A549 (cell line): ENCODE data around the gene TSGA10IP. TPM values are rescaled to one million over a fixed set of nuclear protein-coding genes. Genes with fewer than 3 reads are reported as not detected.

Experiments
- ATAC-seq, 2 experiments: fragments of 200-7000 bp in 1 of 2; fragments of >200 bp in 1 of 2; cut with Nextera tagmentation in 1 of 2; cut with Tn5 transposase in 1 of 2; 3 replicates each; pipeline versions ENCODE4 v1.8.0 to v1.9.1; 2018 to 2020; ENCODE audit warnings: mild to moderate bottlenecking in 1 of 2, moderate library complexity in 1 of 2
- CTCF ChIA-PET: fragments of 300-600 bp; sonication (Branson Sonifier 250); formaldehyde crosslinking; extraction: SDS; loops from one replicate; lab custom pipeline; 2021; ENCODE audit warnings: antibody characterized with exemption, inconsistent platforms; lab: Yijun Ruan, JAX
- POLR2A ChIA-PET: fragments of 350-600 bp; formaldehyde crosslinking; extraction: SDS; loops from one replicate; lab custom pipeline; 2021; ENCODE audit warnings: antibody characterized with exemption, inconsistent platforms; lab: Yijun Ruan, JAX
- DNase-seq, 2 experiments: peaks; one replicate each; pipeline versions ENCODE4 v3.0.0 to v3.0.0-alpha.2; 2011 to 2016; ENCODE audit warnings: low read depth in 1 of 2, low spot score in 1 of 2
- FAIRE-seq: peaks from 2 replicates; lab custom pipeline; 2011; peaks lifted over from hg19 to GRCh38; lab: Jason Lieb, UNC
- H3K27ac ChIP-seq, 2 experiments: fragments of >200 bp; sonication (Bioruptor Twin); formaldehyde crosslinking; 3 replicates each; pipeline ENCODE4 v1.5.1; 2016 to 2017
- H3K4me1 ChIP-seq: fragments of >200 bp; sonication (Bioruptor Twin); formaldehyde crosslinking; 3 replicates; pipeline ENCODE4 v1.6.1; 2016
- H3K4me2 ChIP-seq: fragments of >200 bp; sonication (Bioruptor Twin); formaldehyde crosslinking; 3 replicates; pipeline ENCODE4 v1.6.1; 2016
- H3K4me3 ChIP-seq: fragments of >200 bp; sonication (Bioruptor Twin); formaldehyde crosslinking; 3 replicates; pipeline ENCODE4 v1.5.1; 2016
- H3K9me3 ChIP-seq: fragments of >200 bp; sonication (Bioruptor Twin); formaldehyde crosslinking; 3 replicates; pipeline ENCODE4 v1.6.1; 2016
- CBX2 ChIP-seq: fragments of 200-600 bp; sonication (generic); IDR thresholded peaks from 2 replicates; pipeline ENCODE4 v1.6.1; 2016; ENCODE audit warnings: low read depth, mild to moderate bottlenecking, borderline replicate concordance
- CHD2 ChIP-seq: fragments of 150-350 bp; IDR thresholded peaks from 2 replicates; pipeline ENCODE4 v1.6.1; 2014; ENCODE audit warnings: low read length; ENCODE audit not compliant: partially characterized antibody
- JUNB ChIP-seq: fragments of >200 bp; sonication (Bioruptor Twin); formaldehyde crosslinking; IDR thresholded peaks from 2 replicates; pipeline ENCODE4 v1.6.1; 2016
- KDM5A ChIP-seq: fragments of 200-600 bp; sonication (generic); IDR thresholded peaks from 2 replicates; pipeline ENCODE4 v1.6.1; 2016; ENCODE audit warnings: antibody characterized with exemption, mild to moderate bottlenecking
- MAFK ChIP-seq: fragments of 450-650 bp; IDR thresholded peaks from 2 replicates; pipeline ENCODE4 v1.6.1; 2014; ENCODE audit not compliant: partially characterized antibody
- NR3C1 ChIP-seq: fragments of >200 bp; sonication (Bioruptor Twin); formaldehyde crosslinking; IDR thresholded peaks from 3 replicates; pipeline ENCODE4 v1.6.1; 2017
- POLR2AphosphoS2 ChIP-seq: conservative IDR thresholded peaks from 2 replicates; pipeline ENCODE4 v1.6.1; 2012; ENCODE audit warnings: low read length, improper control_type of control experiment, inconsistent platforms
- SMC3 ChIP-seq: fragments of >200 bp; sonication (Bioruptor Twin); formaldehyde crosslinking; IDR thresholded peaks from 3 replicates; pipeline ENCODE4 v1.6.1; 2018; ENCODE audit warnings: inconsistent platforms
- ZFP36 ChIP-seq: fragments of 450-650 bp; IDR thresholded peaks from 2 replicates; pipeline ENCODE4 v1.6.1; 2014; ENCODE audit warnings: borderline replicate concordance; ENCODE audit not compliant: partially characterized antibody
- WGBS: methylation state at CpG from one replicate; pipeline ENCODE4 v1.1.6; 2017; ENCODE audit errors: missing lambda C conversion rate; 5-methylcytosine and 5-hydroxymethylcytosine counted together
- polyA plus RNA-seq, 4 experiments: library from polyadenylated mRNA; depleted of rRNA in 3 of 4; stranded (reverse); fragments of >200 nt; fragmentation: RNase III in 1 of 4; extraction: RNeasy Plus Mini Kit Qiagen cat#74134 plus additional on column Dnase treatment in 1 of 4; gene quantifications; 2 replicates in 3 of 4; 3 replicates in 1 of 4; pipeline ENCODE4 v1.2.3, GENCODE V29; 2011 to 2017
- TF ChIP-seq, protein P1 (sequence below): fragments of >200 bp; sonication (Bioruptor Twin); formaldehyde crosslinking; IDR thresholded peaks from 3 replicates; pipeline ENCODE4 v1.5.1; 2016
- TF ChIP-seq, protein P2 (sequence below): fragments of >200 bp; sonication (Bioruptor Twin); formaldehyde crosslinking; IDR thresholded peaks from 3 replicates; pipeline ENCODE4 v1.6.1; 2016
- TF ChIP-seq, protein P3 (sequence below): IDR thresholded peaks from 2 replicates; pipeline ENCODE4 v1.6.1; 2012
- TF ChIP-seq, protein P4 (sequence below): fragments of >200 bp; sonication (Bioruptor Twin); formaldehyde crosslinking; IDR thresholded peaks from 2 replicates; pipeline ENCODE4 v1.6.1; 2016
- TF ChIP-seq, protein P5 (sequence below): fragments of 450-650 bp; IDR thresholded peaks from 2 replicates; pipeline ENCODE4 v1.6.1; 2014; ENCODE audit warnings: antibody characterized with exemption
- TF ChIP-seq, protein P6 (sequence below): fragments of 250-450 bp; sonication (Bioruptor Pico); IDR thresholded peaks from 2 replicates; pipeline ENCODE4 v1.5.0; 2020; ENCODE audit warnings: low read depth, mild to moderate bottlenecking, moderate library complexity
- TF ChIP-seq, protein P7 (sequence below): IDR thresholded peaks from 2 replicates; pipeline ENCODE4 v1.6.1; 2012

TSGA10IP gene
- polyA plus RNA-seq, 2 of the 4 experiments (the other 2 are of a cell fraction), result not detected

DNA sequence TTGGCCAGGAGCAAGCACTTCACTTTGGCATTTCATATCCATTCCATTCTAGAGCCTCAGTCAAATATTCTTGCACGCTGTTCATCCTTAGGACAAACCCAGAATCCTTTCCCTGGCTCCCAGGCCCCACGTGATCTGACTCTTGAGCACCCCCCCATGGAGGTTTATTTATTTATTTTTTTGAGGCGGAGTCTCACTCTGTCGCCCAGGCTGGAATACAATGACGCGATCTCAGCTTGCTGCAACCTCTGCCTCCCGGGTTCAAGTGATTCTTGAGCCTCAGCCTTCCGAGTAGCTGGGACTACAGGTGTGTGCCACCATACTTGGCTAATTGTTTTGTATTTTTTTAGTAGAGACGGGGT, 12.7 kb upstream of the TSGA10IP start:
- TF ChIP-seq SMC3 (no peak), KDM5A (no peak), MAFK (no peak), POLR2AphosphoS2 (no peak), ZFP36 (no peak), JUNB (no peak), CBX2 (no peak)
- TF ChIP-seq, protein P1, sequence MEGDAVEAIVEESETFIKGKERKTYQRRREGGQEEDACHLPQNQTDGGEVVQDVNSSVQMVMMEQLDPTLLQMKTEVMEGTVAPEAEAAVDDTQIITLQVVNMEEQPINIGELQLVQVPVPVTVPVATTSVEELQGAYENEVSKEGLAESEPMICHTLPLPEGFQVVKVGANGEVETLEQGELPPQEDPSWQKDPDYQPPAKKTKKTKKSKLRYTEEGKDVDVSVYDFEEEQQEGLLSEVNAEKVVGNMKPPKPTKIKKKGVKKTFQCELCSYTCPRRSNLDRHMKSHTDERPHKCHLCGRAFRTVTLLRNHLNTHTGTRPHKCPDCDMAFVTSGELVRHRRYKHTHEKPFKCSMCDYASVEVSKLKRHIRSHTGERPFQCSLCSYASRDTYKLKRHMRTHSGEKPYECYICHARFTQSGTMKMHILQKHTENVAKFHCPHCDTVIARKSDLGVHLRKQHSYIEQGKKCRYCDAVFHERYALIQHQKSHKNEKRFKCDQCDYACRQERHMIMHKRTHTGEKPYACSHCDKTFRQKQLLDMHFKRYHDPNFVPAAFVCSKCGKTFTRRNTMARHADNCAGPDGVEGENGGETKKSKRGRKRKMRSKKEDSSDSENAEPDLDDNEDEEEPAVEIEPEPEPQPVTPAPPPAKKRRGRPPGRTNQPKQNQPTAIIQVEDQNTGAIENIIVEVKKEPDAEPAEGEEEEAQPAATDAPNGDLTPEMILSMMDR, result peak; percentile 6; the same call in 1 of the 3 replicates
- TF ChIP-seq, protein P2, sequence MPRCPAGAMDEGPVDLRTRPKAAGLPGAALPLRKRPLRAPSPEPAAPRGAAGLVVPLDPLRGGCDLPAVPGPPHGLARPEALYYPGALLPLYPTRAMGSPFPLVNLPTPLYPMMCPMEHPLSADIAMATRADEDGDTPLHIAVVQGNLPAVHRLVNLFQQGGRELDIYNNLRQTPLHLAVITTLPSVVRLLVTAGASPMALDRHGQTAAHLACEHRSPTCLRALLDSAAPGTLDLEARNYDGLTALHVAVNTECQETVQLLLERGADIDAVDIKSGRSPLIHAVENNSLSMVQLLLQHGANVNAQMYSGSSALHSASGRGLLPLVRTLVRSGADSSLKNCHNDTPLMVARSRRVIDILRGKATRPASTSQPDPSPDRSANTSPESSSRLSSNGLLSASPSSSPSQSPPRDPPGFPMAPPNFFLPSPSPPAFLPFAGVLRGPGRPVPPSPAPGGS, result no peak
- TF ChIP-seq, protein P3, sequence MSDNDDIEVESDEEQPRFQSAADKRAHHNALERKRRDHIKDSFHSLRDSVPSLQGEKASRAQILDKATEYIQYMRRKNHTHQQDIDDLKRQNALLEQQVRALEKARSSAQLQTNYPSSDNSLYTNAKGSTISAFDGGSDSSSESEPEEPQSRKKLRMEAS, result 0 out of 2 replicates have a peak, but pooled peaks have one; percentile 29
- TF ChIP-seq, protein P4, sequence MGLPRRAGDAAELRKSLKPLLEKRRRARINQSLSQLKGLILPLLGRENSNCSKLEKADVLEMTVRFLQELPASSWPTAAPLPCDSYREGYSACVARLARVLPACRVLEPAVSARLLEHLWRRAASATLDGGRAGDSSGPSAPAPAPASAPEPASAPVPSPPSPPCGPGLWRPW, result no peak
- TF ChIP-seq, protein P5, sequence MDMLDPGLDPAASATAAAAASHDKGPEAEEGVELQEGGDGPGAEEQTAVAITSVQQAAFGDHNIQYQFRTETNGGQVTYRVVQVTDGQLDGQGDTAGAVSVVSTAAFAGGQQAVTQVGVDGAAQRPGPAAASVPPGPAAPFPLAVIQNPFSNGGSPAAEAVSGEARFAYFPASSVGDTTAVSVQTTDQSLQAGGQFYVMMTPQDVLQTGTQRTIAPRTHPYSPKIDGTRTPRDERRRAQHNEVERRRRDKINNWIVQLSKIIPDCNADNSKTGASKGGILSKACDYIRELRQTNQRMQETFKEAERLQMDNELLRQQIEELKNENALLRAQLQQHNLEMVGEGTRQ, result peak; percentile 77
- TF ChIP-seq, protein P6, sequence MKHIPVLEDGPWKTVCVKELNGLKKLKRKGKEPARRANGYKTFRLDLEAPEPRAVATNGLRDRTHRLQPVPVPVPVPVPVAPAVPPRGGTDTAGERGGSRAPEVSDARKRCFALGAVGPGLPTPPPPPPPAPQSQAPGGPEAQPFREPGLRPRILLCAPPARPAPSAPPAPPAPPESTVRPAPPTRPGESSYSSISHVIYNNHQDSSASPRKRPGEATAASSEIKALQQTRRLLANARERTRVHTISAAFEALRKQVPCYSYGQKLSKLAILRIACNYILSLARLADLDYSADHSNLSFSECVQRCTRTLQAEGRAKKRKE (CRISPR knock-in tag), result no peak
- FAIRE-seq (no peak), ATAC-seq (peak; percentile 56 to 85; a peak in 4 of 6 replicates), DNase-seq (peak; percentile 47 to 50)
- Histone ChIP-seq H3K9me3 (no peaks in the 10 kb centered on the region), H3K4me3 (no peak overlapping the region), H3K4me1 (peaks cover 9% of the 10 kb centered on the region; the same call in 1 of the 3 replicates), H3K4me2 (peak overlapping the region; percentile 58), H3K27ac (peak overlapping the region in 1 of 2 experiments; percentile 44; a peak in 2 of 6 replicates)
- 16% methylated on average over 9 of the region's 9 CpGs for whole genome bisulfite sequencing
- ChIA-PET POLR2A (no interaction called here), CTCF (interaction anchor here (0.8 to 2.6 kb wide), 12 partner anchors 10 to 221 kb away, joined by 3 to 15 read pairs (median 5); partner anchors contain the start of genes CCDC85B, FIBP and MUS81)

DNA sequence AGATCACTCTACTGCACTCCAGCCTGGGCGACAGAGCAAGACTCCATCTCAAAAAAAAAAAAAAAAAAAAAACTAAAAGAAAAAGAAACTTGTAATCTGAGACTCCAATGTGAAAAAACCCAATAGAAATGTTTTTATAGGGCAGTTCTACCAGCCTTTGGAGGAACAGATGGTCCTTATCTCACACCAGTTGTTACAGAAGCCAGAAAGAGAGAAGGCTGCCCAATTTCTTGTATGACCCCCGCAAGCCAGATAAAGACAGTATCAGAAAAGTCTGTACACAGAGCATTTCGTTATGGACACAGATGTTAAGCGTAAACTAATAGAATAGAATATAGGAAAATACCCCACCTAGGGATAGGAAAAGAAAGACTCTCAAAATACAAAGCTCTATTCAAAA, 11.3 kb upstream of the TSGA10IP start:
- WGBS, result 83% methylated on average over 4 of the region's 4 CpGs
- CTCF ChIA-PET, result interaction anchor here (0.6 to 1.9 kb wide), 9 partner anchors 11 to 248 kb away, joined by 3 to 7 read pairs (median 3); partner anchors contain the start of genes FIBP and MUS81
- FAIRE-seq (no peak), DNase-seq (no peak), ATAC-seq (no peak)
- Histone ChIP-seq H3K4me2 (no peak overlapping the region), H3K4me3 (no peak overlapping the region), H3K9me3 (no peaks in the 10 kb centered on the region), H3K4me1 (peaks cover 9% of the 10 kb centered on the region; the same call in 1 of the 3 replicates), H3K27ac (no peak overlapping the region)
- POLR2A ChIA-PET, result no interaction called here
- TF ChIP-seq, protein P7, sequence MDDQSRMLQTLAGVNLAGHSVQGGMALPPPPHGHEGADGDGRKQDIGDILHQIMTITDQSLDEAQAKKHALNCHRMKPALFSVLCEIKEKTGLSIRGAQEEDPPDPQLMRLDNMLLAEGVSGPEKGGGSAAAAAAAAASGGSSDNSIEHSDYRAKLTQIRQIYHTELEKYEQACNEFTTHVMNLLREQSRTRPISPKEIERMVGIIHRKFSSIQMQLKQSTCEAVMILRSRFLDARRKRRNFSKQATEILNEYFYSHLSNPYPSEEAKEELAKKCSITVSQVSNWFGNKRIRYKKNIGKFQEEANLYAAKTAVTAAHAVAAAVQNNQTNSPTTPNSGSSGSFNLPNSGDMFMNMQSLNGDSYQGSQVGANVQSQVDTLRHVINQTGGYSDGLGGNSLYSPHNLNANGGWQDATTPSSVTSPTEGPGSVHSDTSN, result no peak
- TF ChIP-seq, protein P5, result no peak
- no peak for TF ChIP-seq CHD2
- TF ChIP-seq, protein P1, result no peak
- TF ChIP-seq NR3C1, result no peak
